Measurements from ENCODE around the gene ALG9. TPM values are rescaled to one million over a fixed set of nuclear protein-coding genes. Genes with fewer than 3 reads are reported as not detected.

The ALG9 gene
- total RNA-seq, 1 experiment from 2014 or later, result 27.8 TPM

DNA sequence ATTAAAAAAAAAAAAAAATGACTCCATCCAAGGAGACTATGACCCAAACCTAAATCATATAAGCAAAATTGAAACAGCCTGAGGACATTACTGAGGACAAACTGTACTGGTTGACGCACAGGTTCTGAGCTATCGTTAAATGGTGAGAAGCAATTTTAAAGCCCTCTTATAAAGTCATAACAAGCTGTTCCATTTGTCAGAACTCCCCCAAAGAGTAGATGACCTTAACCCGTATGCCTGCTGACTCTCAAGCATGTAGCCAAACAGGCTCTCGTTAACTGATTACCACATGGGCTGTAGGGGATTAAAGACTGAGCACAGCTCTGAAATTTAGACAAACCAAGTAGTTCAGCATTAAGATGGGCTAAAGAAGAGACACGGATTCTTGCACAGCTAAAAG lies 38.0 kb upstream of the ALG9 start:
- H2AFZ ChIP-seq, result no peak overlapping the region
- no peak overlapping the region for H3K27ac ChIP-seq
- no peaks in the 10 kb centered on the region for H3K9me3 ChIP-seq (ENCODE audit: insufficient read depth, low read depth)
- H3K9me2 ChIP-seq (ENCODE audit: insufficient read depth), result no peaks in the 10 kb centered on the region
- H3K27me3 ChIP-seq (ENCODE audit: insufficient read depth, low read depth), result no peaks in the 10 kb centered on the region
- TF ChIP-seq EZH2 (IDR thresholded peaks at IDR 0.05; ENCODE audit: low read depth), result no peak
- TF ChIP-seq, protein P1, sequence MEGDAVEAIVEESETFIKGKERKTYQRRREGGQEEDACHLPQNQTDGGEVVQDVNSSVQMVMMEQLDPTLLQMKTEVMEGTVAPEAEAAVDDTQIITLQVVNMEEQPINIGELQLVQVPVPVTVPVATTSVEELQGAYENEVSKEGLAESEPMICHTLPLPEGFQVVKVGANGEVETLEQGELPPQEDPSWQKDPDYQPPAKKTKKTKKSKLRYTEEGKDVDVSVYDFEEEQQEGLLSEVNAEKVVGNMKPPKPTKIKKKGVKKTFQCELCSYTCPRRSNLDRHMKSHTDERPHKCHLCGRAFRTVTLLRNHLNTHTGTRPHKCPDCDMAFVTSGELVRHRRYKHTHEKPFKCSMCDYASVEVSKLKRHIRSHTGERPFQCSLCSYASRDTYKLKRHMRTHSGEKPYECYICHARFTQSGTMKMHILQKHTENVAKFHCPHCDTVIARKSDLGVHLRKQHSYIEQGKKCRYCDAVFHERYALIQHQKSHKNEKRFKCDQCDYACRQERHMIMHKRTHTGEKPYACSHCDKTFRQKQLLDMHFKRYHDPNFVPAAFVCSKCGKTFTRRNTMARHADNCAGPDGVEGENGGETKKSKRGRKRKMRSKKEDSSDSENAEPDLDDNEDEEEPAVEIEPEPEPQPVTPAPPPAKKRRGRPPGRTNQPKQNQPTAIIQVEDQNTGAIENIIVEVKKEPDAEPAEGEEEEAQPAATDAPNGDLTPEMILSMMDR (conservative IDR thresholded peaks at IDR 0.05), result no peak
- intact Hi-C loops (cut with micrococcal nuclease; ENCODE audit: unreplicated experiment), result no loop called here
- ChIA-PET CTCF (no interaction called here), POLR2A (ENCODE audit: unreplicated experiment) (interaction anchor here (0.6 kb wide), 1 partner anchor 9 kb away, joined by 3 read pairs; no protein-coding TSS in a partner anchor)
- H3K4me3 ChIP-seq, result no peak overlapping the region
- H3K79me2 ChIP-seq (ENCODE audit: low read depth), result no peaks in the 10 kb centered on the region
- no peak for DNase-seq
- H3F3A ChIP-seq (ENCODE audit: insufficient read depth, low read depth), result no peaks in the 10 kb centered on the region
- peaks cover 6% of the 10 kb centered on the region; the same call in 1 of the 2 replicates for H3K4me1 ChIP-seq (replicated peaks; ENCODE audit: insufficient read depth)
- no peaks in the 10 kb centered on the region for H3K36me3 ChIP-seq (ENCODE audit: low read depth)
- no TSS peak for BruUV-seq (replicated peaks)
- H4K20me1 ChIP-seq (ENCODE audit: insufficient read depth), result no peaks in the 10 kb centered on the region
- no peak overlapping the region for H3K4me2 ChIP-seq

DNA sequence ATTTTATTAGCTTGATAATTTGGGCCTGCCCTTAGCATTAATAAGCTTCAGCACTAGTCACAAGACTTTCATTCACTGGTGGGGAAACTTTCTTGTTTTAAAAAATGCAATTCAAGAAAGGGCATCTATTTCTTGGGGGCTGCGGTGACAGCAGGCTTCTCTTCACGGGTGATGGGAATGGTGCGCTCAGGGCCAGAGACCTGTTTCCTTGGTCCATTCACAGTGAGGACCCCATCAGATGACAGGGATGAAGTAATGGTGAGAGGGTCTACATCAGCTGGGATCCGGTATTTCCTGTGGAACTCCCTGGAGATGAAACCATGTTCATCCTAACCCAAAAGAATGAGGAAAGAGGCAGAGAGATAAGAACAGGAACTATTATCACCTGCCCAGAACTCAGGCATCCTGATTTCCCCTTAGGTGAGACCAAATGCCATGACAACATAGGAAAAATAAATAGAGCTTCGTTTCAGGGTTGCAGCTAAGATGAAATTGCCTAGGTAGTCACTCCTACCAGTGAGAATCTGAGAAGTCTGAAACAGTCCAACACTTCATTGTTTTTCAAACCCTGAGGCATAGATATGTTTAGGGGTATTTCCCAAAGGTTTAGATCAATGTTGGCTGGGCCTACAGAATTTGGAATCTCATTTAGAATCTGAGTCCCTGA lies 37.4 kb upstream of the ALG9 start:
- ChIA-PET CTCF (no interaction called here), POLR2A (ENCODE audit: unreplicated experiment) (interaction anchor here (0.6 kb wide), 1 partner anchor 10 kb away, joined by 3 read pairs; no protein-coding TSS in a partner anchor)
- intact Hi-C loops (cut with micrococcal nuclease; ENCODE audit: unreplicated experiment), result no loop called here
- Histone ChIP-seq H3K27me3 (ENCODE audit: insufficient read depth, low read depth) (no peaks in the 10 kb centered on the region), H4K20me1 (ENCODE audit: insufficient read depth) (no peaks in the 10 kb centered on the region), H3K27ac (no peak overlapping the region), H3K4me2 (no peak overlapping the region), H3K4me3 (no peak overlapping the region), H3K4me1 (replicated peaks; ENCODE audit: insufficient read depth) (peaks cover 6% of the 10 kb centered on the region; the same call in 1 of the 2 replicates), H3K79me2 (ENCODE audit: low read depth) (no peaks in the 10 kb centered on the region), H3K9me3 (ENCODE audit: insufficient read depth, low read depth) (no peaks in the 10 kb centered on the region), H2AFZ (no peak overlapping the region), H3K9me2 (ENCODE audit: insufficient read depth) (no peaks in the 10 kb centered on the region), H3F3A (ENCODE audit: insufficient read depth, low read depth) (no peaks in the 10 kb centered on the region), H3K36me3 (ENCODE audit: low read depth) (no peaks in the 10 kb centered on the region)
- DNase-seq, result no peak
- TF ChIP-seq, protein P1 (conservative IDR thresholded peaks at IDR 0.05), result no peak
- TF ChIP-seq EZH2 (IDR thresholded peaks at IDR 0.05; ENCODE audit: low read depth), result no peak
- no TSS peak for BruUV-seq (replicated peaks)

DNA sequence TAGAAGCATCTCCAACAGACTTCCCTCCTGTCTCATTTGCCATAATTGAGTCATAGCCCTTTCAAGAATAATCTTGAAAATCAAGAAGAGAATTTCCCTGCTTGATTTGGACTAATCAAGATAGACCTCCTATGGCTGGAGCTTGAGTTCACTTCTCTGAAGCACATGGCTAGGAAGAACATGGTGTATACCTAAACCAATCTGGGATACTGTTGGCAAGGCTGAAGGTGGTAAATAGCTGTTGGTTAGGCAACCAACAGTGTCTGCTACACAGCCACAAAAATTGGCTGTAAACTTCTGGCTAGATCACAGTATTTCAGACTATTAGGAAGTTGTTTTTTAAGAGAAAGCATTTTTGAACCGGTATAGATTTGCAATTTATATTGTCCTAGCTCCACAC lies 35.3 kb upstream of the ALG9 start:
- ChIA-PET CTCF (no interaction called here), POLR2A (ENCODE audit: unreplicated experiment) (interaction anchor here (0.7 kb wide), 1 partner anchor 114 kb away, joined by 9 read pairs; no protein-coding TSS in a partner anchor)
- no peaks in the 10 kb centered on the region for H3K36me3 ChIP-seq (ENCODE audit: low read depth)
- peaks cover under 1% of the 10 kb centered on the region; the same call in 1 of the 2 replicates for H3K4me1 ChIP-seq (replicated peaks; ENCODE audit: insufficient read depth)
- intact Hi-C loops (cut with micrococcal nuclease; ENCODE audit: unreplicated experiment), result no loop called here
- H2AFZ ChIP-seq, result no peak overlapping the region
- no peak overlapping the region for H3K27ac ChIP-seq
- no peak overlapping the region for H3K4me3 ChIP-seq
- H3K9me3 ChIP-seq (ENCODE audit: insufficient read depth, low read depth), result no peaks in the 10 kb centered on the region
- no peaks in the 10 kb centered on the region for H3K27me3 ChIP-seq (ENCODE audit: insufficient read depth, low read depth)
- no peak for TF ChIP-seq EZH2 (IDR thresholded peaks at IDR 0.05; ENCODE audit: low read depth)
- TF ChIP-seq, protein P1 (conservative IDR thresholded peaks at IDR 0.05), result no peak
- H3K9me2 ChIP-seq (ENCODE audit: insufficient read depth), result no peaks in the 10 kb centered on the region
- no peaks in the 10 kb centered on the region for H4K20me1 ChIP-seq (ENCODE audit: insufficient read depth)
- H3F3A ChIP-seq (ENCODE audit: insufficient read depth, low read depth), result no peaks in the 10 kb centered on the region
- no peak for DNase-seq
- H3K79me2 ChIP-seq (ENCODE audit: low read depth), result no peaks in the 10 kb centered on the region
- no TSS peak for BruUV-seq (replicated peaks)
- no peak overlapping the region for H3K4me2 ChIP-seq
